Bladder microvascular endothelial cell (primary cell): ENCODE data around the gene CACUL1. TPM values are rescaled to one million over a fixed set of nuclear protein-coding genes. Genes with fewer than 3 reads are reported as not detected.

Experiments
- total RNA-seq: library from RNA; depleted of rRNA; stranded (reverse); fragments of >200 nt; gene quantifications from 2 replicates; pipeline ENCODE4 v1.2.3, GENCODE V29; 2014

CACUL1 gene
- total RNA-seq = 13.8 and 38.1 TPM in 2 replicates

GRCh38 chr10:118754556-118755423 is at the start of gene CACUL1:
Gene CACUL1 (minus strand): TSS chr10:118754970. CDS start chr10:118754762, 208 bp downstream.

Other genes with a start within 250 kb of the CACUL1 start
- gene PRLHR, start 159.3 kb downstream of the CACUL1 start, total RNA-seq = not detected in 2 replicates